Measurements from ENCODE around the gene RREB1. TPM values are rescaled to one million over a fixed set of nuclear protein-coding genes. Genes with fewer than 3 reads are reported as not detected.

RREB1 gene
- polyA plus RNA-seq, 1 donor from 2014 or later, result not detected

DNA sequence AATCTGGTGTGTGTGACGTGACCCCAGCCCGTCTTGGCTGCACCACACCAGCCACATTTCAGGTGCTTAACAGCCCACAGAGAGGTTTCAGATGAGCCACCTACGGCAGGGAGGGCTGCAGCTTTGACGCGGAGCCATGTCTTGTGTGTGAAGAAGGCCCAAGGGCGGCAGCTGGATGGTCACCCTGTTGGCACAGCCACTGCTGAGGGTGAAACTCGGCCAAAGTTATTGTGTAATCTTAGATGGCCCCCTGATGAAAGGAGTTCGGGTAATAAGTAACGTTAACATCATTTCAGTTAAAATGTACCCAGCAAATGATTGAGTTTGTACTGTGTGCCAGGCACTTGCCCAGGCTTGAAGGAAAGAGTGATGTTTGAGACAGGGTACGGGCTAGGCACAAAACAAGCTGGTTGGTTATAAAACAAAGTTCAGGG is 108.1 kb downstream of the RREB1 start:
- H3K9me2 ChIP-seq (ENCODE audit: insufficient read depth, low read length), result no peaks in the 10 kb centered on the region
- H3K9ac ChIP-seq (ENCODE audit: low read length), result no peak overlapping the region
- no peaks in the 10 kb centered on the region for H3K79me2 ChIP-seq (replicated peaks; ENCODE audit: insufficient read depth, low read length)
- H4K20me1 ChIP-seq (ENCODE audit: insufficient read depth), result no peaks in the 10 kb centered on the region
- no peak overlapping the region for H2AFZ ChIP-seq (ENCODE audit: low read depth, low read length)
- H3K36me3 ChIP-seq (ENCODE audit: insufficient read depth, low read length), result no peaks in the 10 kb centered on the region
- H3K27me3 ChIP-seq (ENCODE audit: insufficient read depth, low read depth, low read length), result no peaks in the 10 kb centered on the region
- H3K4me3 ChIP-seq (ENCODE audit: low read length), result no peak overlapping the region
- H3K27ac ChIP-seq (ENCODE audit: low read length), result no peak overlapping the region
- TF ChIP-seq, protein P1, sequence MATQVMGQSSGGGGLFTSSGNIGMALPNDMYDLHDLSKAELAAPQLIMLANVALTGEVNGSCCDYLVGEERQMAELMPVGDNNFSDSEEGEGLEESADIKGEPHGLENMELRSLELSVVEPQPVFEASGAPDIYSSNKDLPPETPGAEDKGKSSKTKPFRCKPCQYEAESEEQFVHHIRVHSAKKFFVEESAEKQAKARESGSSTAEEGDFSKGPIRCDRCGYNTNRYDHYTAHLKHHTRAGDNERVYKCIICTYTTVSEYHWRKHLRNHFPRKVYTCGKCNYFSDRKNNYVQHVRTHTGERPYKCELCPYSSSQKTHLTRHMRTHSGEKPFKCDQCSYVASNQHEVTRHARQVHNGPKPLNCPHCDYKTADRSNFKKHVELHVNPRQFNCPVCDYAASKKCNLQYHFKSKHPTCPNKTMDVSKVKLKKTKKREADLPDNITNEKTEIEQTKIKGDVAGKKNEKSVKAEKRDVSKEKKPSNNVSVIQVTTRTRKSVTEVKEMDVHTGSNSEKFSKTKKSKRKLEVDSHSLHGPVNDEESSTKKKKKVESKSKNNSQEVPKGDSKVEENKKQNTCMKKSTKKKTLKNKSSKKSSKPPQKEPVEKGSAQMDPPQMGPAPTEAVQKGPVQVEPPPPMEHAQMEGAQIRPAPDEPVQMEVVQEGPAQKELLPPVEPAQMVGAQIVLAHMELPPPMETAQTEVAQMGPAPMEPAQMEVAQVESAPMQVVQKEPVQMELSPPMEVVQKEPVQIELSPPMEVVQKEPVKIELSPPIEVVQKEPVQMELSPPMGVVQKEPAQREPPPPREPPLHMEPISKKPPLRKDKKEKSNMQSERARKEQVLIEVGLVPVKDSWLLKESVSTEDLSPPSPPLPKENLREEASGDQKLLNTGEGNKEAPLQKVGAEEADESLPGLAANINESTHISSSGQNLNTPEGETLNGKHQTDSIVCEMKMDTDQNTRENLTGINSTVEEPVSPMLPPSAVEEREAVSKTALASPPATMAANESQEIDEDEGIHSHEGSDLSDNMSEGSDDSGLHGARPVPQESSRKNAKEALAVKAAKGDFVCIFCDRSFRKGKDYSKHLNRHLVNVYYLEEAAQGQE (IDR thresholded peaks at IDR 0.05; ENCODE audit: borderline replicate concordance), result no peak
- TF ChIP-seq POLR2AphosphoS5 (IDR thresholded peaks at IDR 0.05) (no peak), SMC3 (conservative IDR thresholded peaks at IDR 0.05; ENCODE audit: poor library complexity) (no peak), MXI1 (conservative IDR thresholded peaks at IDR 0.05; ENCODE audit: poor library complexity, severe bottlenecking) (no peak), EP300 (conservative IDR thresholded peaks at IDR 0.05; ENCODE audit: poor library complexity, severe bottlenecking) (no peak), RAD21 (conservative IDR thresholded peaks at IDR 0.05) (no peak), TAF1 (IDR thresholded peaks at IDR 0.05; ENCODE audit: low read depth) (no peak), EZH2 (IDR thresholded peaks at IDR 0.05; ENCODE audit: borderline replicate concordance, insufficient read depth, low read length, poor library complexity, severe bottlenecking) (no peak)
- TF ChIP-seq, protein P2, sequence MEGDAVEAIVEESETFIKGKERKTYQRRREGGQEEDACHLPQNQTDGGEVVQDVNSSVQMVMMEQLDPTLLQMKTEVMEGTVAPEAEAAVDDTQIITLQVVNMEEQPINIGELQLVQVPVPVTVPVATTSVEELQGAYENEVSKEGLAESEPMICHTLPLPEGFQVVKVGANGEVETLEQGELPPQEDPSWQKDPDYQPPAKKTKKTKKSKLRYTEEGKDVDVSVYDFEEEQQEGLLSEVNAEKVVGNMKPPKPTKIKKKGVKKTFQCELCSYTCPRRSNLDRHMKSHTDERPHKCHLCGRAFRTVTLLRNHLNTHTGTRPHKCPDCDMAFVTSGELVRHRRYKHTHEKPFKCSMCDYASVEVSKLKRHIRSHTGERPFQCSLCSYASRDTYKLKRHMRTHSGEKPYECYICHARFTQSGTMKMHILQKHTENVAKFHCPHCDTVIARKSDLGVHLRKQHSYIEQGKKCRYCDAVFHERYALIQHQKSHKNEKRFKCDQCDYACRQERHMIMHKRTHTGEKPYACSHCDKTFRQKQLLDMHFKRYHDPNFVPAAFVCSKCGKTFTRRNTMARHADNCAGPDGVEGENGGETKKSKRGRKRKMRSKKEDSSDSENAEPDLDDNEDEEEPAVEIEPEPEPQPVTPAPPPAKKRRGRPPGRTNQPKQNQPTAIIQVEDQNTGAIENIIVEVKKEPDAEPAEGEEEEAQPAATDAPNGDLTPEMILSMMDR (IDR thresholded peaks at IDR 0.05; ENCODE audit: poor library complexity, severe bottlenecking), result no peak
- H3F3A ChIP-seq (ENCODE audit: insufficient read depth, low read length, poor library complexity, severe bottlenecking), result no peaks in the 10 kb centered on the region
- H3K9me3 ChIP-seq (ENCODE audit: low read length), result no peaks in the 10 kb centered on the region
- H3K4me2 ChIP-seq (ENCODE audit: low read length), result no peak overlapping the region

DNA sequence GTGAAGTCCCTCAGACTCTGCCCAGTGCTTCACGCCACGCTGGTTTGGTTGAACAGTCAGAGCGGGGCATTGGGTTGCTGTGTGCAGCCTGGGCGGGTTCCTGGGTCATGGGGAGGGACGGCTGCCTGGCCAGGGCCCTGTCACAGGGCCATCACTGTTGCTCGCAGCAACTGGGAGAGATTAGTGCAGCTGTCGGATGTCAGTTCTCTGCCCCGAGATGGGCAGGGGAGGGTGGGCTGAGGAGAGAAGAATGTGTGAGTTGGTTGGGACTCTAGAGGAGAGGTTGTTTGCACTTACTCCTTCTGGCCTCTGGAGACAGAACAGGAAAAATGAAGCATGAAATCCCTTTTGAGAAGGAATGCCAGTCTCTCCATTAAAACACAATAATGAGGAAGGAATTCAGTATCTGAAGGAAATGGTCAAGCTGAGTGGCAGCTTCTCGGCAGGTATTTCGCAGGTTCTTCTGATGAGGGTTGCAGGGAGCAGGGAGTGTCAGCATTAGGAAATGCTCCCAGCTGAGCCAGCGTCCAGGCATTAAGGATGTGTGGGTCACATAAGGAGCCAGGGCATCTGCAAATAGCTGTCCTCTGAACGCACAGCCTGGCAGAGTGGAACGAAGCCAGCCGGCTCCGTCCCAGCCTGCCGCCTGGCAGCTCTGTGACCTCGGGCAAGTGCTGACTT is 109.3 kb downstream of the RREB1 start:
- H3K9me3 ChIP-seq (ENCODE audit: low read length), result no peaks in the 10 kb centered on the region
- no peak overlapping the region for H3K27ac ChIP-seq (ENCODE audit: low read length)
- H3K9ac ChIP-seq (ENCODE audit: low read length), result no peak overlapping the region
- no peak overlapping the region for H3K4me3 ChIP-seq (ENCODE audit: low read length)
- H3K79me2 ChIP-seq (replicated peaks; ENCODE audit: insufficient read depth, low read length), result no peaks in the 10 kb centered on the region
- TF ChIP-seq POLR2AphosphoS5 (IDR thresholded peaks at IDR 0.05), result no peak
- TF ChIP-seq, protein P1 (IDR thresholded peaks at IDR 0.05; ENCODE audit: borderline replicate concordance), result no peak
- no peak for TF ChIP-seq EZH2 (IDR thresholded peaks at IDR 0.05; ENCODE audit: borderline replicate concordance, insufficient read depth, low read length, poor library complexity, severe bottlenecking)
- no peak for TF ChIP-seq EP300 (conservative IDR thresholded peaks at IDR 0.05; ENCODE audit: poor library complexity, severe bottlenecking)
- no peak for TF ChIP-seq MXI1 (conservative IDR thresholded peaks at IDR 0.05; ENCODE audit: poor library complexity, severe bottlenecking)
- TF ChIP-seq TAF1 (IDR thresholded peaks at IDR 0.05; ENCODE audit: low read depth), result no peak
- no peak for TF ChIP-seq SMC3 (conservative IDR thresholded peaks at IDR 0.05; ENCODE audit: poor library complexity)
- TF ChIP-seq, protein P2 (IDR thresholded peaks at IDR 0.05; ENCODE audit: poor library complexity, severe bottlenecking), result no peak
- TF ChIP-seq RAD21 (conservative IDR thresholded peaks at IDR 0.05), result no peak
- H3K4me2 ChIP-seq (ENCODE audit: low read length), result no peak overlapping the region
- no peaks in the 10 kb centered on the region for H3F3A ChIP-seq (ENCODE audit: insufficient read depth, low read length, poor library complexity, severe bottlenecking)
- no peaks in the 10 kb centered on the region for H3K36me3 ChIP-seq (ENCODE audit: insufficient read depth, low read length)
- H2AFZ ChIP-seq (ENCODE audit: low read depth, low read length), result no peak overlapping the region
- no peaks in the 10 kb centered on the region for H3K27me3 ChIP-seq (ENCODE audit: insufficient read depth, low read depth, low read length)
- no peaks in the 10 kb centered on the region for H3K9me2 ChIP-seq (ENCODE audit: insufficient read depth, low read length)
- no peaks in the 10 kb centered on the region for H4K20me1 ChIP-seq (ENCODE audit: insufficient read depth)
